ENCODE results near the gene SUCNR1. TPM values are rescaled to one million over a fixed set of nuclear protein-coding genes. Genes with fewer than 3 reads are reported as not detected.
"Not testable (repeated sequence)": the region's sequence is repeated elsewhere in the genome, so short reads cannot be mapped to it uniquely, and the experiment has no call there.

Gene SUCNR1
- polyA plus RNA-seq (ENCODE audit: insufficient read length) = 0.10 TPM

DNA sequence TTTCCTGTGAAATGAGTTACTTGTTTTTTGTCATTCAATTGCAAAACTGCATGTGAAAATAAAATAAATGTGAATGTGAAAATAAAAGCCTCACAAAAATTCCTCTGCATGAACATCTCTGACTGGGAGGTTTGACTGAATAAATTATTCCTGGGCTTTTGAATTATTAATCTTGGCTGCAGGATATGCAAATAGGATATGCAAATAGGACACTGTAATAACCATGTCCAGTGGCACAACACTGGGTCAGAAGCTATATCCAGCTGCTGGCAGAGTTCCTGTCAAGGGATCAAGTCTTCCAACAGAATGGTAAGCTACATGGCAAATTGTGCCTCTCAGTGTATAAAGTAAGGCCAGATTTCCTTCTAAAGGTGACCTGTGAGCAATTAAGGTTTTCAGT lies at the start of gene SUCNR1:
SUCNR1 (plus strand) TSS at position 246 of the 400 bp plus-strand sequence. CDS start 6,250 bp downstream, outside the sequence.
- DNase-seq = no peak

GRCh38 chr3:151827816-151828215 lies 45.6 kb upstream of the SUCNR1 start:
- DNase-seq = no peak

GRCh38 chr3:151835751-151836525 lies 37.5 kb upstream of the SUCNR1 start:
- DNase-seq = no peak

DNA sequence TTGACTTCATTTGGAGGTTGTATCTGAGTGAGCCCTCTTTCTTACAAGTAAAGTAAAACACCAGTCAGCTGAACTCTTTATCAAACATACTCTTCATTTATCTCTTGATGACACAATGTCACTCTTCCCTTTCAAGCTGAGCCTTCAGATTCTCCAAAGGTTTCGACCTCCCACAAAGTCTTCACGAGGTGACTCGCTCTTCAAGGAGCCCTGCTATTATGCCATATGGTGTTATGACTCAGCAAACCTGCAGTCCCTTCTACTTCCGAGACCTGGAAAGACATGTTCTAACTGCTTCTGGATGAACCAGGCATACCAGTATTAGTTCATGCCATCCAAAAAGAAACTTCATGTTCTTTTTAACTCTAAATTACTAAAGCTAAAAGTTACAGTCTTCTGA lies 36.4 kb upstream of the SUCNR1 start:
- no peak for DNase-seq

DNA sequence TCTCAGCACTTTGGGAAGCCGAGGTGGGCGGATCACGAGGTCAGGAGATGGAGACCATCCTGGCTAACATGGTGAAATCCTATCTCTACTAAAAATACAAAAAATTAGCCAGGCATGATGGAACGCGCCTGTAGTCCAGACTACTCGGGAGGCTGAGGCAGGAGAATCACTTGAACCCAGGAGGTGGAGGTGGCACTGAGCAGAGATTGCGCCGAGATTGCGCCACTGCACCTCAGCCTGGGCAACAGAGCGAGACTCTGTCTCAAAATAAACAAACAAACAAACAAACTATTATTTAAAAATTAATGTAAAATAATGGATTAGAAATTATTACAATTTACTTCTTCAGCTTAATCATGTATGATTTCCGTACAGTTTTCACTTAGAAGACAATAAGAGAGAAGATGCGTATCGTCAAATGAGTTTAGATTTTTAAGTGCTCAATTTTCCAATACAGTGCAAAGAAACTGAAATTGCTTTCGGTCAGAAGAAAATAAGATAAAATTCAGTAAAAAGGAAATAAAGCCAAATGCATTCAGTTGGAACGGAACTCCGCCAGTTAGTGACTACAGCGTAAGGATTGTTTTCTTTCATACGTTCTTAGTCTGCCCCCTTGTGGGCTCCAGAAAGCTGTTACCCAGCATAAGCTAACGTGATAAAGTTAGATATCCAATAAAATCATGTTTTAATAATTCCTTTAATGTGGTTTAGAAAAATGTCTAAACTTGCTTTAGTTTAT lies 34.7 kb upstream of the SUCNR1 start:
- DNase-seq = peak; percentile 83

DNA sequence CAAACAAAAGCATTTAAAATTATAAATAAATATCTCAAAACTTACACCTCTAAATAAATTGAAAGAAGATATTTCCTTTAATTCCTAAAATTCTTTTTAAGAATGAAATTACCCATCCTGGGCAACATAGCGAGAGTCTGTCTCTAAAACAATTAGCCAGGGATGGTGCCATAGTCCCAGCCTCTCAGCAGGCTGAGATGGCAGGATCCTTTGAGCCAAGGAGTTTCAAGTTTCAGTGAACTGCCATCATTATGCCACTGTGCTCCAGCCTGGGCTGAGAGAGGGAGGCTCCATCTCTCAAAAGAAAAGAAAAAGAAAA lies 34.2 kb upstream of the SUCNR1 start:
- DNase-seq = no peak

- DNase-seq = no peak
These were observed 31.6 kb upstream of the SUCNR1 start for GRCh38 chr3:151841801-151842200.

DNA sequence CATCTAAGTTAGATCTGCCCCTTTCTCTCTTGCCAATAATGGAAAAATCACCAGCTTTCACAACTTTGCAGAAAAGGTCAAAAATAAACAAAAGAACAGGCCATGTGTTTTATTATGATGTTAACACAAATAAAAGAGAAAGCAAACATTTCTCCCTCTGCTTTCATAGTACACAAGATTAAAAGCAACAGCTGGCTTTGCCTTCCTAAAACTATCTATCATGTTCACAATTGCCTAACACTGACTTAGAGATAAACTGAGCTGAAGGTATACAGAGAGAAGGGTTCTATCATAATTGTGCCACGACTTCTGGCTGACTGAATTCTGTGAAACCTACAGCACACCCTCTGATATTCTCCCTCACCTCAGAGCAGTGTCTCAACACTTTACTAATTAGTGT lies 30.2 kb upstream of the SUCNR1 start:
- no peak for DNase-seq

DNA sequence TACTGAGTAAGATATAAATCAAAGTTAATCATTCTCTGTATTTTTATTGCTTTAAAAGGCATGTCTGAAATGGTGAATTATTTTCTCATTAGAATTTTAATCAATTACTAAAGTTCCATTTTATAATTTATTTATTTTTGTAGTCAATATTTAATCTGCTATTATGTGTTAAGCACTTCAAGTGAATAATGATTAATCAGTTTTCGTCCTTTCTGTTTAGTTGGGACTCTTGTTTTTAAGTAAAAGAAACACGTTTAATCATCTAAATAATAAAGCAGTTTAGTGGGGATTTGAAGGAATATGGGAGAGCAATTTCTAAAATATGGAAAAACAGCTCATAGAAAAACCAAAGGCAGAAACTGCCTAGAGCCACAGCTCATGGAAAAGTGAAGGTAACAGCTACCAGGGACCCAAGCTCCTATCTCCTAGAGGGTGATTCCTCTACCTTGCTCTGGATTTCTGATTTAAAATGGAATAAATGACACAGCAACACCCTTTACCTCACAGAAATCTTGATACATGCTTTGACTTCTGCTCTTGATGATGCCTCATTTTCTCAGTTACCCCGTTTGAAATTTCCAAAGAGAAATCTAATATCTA lies 28.0 kb upstream of the SUCNR1 start:
- DNase-seq = no peak

DNA sequence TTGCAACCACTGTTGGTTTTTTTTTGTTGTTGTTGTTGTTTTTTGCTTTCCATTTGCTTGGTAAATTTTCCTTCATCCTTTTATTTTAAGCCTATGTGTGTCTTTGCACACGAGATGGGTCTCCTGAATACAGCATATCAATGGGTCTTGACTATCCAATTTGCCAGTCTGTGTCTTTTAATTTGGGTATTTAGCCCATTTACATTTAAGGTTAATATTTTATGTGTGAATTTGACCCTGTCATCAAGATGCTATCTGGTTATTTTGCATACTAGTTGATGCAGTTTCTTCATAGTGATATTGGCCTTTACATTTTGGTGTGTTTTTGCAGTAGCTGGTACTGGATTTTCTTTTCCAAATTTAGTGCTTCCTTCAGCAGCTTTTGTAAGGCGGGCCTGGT lies 23.4 kb upstream of the SUCNR1 start:
- not testable (repeated sequence) for DNase-seq

- no peak for DNase-seq
These were observed 21.2 kb upstream of the SUCNR1 start for GRCh38 chr3:151852074-151852811.

DNA sequence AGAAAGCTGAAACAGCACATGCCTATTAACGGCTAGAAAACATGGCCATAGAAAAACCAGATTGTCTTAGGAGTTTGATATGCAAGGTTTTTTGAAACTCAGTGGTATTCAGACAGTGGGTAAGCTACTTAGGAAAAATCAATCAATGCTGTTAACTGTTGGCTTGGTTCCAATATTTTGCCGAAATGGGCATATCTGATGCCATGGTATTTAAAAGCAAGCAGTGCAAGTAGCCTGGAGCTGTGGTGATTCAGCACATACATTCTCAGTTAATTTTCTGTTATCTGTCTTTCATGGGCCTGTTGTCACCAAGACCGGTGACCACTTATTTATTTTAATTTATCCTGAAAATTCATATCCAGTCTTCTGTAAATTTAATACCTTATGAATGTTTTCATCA lies 17.3 kb upstream of the SUCNR1 start:
- no peak for DNase-seq

DNA sequence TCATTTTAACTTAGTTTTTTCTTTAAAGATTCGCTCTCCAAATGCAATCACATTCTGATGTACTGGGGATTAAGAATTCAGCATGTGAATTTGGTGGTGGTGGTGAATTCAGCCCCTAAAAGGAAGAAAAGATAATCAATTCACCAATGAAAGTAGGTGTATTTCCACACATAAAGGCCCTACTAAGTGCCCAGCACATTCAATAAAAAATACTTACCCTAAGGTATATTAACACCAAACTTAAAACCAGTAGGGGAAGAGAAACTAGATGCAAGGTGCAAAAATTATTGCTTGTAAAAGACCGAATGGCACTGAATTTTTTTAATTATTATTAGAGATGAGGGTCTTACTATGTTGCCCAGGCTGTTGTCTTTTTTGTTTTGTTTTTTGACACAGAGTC lies 16.8 kb upstream of the SUCNR1 start:
- no peak for DNase-seq

GRCh38 chr3:151859233-151859673 lies 14.2 kb upstream of the SUCNR1 start:
- no peak for DNase-seq

- no peak for DNase-seq
These were observed 13.5 kb upstream of the SUCNR1 start for GRCh38 chr3:151859905-151860304.

GRCh38 chr3:151863611-151864010 lies 9.8 kb upstream of the SUCNR1 start:
- no peak for DNase-seq

- DNase-seq = no peak
These were observed 8.9 kb upstream of the SUCNR1 start for GRCh38 chr3:151864423-151865101.

DNA sequence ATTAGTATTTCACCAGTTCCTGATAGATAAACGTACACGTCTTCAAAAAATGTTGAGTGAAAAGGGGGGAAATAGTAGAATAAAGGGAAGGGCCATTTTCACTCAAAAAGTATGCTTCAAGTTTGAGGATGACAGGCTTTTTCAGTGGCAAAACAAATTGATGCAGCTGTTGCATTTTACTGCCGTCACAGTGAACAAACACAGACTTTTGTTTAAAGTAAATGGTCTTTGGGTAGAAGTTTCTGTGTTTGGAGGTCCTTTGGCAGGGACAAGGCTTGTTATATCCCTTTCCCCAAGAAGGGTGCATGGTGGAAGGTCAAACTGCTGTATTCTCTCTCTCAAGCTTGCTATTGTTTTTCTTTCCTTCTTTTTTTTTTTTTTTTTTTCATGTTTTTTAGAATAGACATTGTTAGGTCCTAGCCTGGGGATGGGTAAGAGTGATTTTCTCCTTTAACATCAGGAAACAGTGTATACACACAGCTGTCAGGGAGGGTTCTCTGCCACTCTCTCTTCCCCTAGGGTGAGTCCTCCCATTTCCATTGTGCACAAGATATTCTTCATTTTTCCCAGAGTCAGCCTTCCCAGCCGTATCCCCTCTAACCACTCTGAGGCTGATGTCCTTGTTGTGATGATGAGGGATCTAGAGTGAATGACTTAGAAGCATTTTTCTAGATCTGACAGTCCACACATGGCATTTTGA lies 6.6 kb upstream of the SUCNR1 start:
- no peak for DNase-seq

- DNase-seq = no peak
These were observed 5.8 kb upstream of the SUCNR1 start for GRCh38 chr3:151867666-151868065.

DNA sequence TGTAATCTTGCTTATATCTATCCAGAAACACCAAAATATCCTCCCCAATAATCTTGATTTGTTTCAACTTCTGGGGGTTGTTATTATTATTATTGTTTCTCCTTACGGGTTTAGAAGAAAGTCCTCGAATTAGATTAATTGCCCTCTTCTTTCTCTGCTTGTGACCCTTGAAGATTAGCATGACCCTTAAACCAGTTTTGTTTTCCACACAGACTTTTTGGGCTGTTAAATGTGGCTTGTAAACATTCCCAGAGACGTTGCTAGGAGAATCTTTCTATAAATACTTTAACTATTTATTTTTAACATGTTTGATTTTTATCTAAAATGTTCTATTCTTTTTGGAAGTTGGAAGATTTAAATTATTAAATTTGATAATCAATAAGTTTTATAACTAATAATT lies 4.3 kb upstream of the SUCNR1 start:
- DNase-seq = no peak

GRCh38 chr3:151871639-151872468 lies 1.6 kb upstream of the SUCNR1 start:
- peak; percentile 27 for DNase-seq

Data from hindlimb muscle (tissue), 1 donor.